ENCODE results near the gene SNX25. TPM values are rescaled to one million over a fixed set of nuclear protein-coding genes. Genes with fewer than 3 reads are reported as not detected.
"Not testable (repeated sequence)": the region's sequence is repeated elsewhere in the genome, so short reads cannot be mapped to it uniquely, and the experiment has no call there.

SNX25 gene
- total RNA-seq, 4 donors from 2014 or later = 11.3 to 17.3 (median 13.4) TPM

DNA sequence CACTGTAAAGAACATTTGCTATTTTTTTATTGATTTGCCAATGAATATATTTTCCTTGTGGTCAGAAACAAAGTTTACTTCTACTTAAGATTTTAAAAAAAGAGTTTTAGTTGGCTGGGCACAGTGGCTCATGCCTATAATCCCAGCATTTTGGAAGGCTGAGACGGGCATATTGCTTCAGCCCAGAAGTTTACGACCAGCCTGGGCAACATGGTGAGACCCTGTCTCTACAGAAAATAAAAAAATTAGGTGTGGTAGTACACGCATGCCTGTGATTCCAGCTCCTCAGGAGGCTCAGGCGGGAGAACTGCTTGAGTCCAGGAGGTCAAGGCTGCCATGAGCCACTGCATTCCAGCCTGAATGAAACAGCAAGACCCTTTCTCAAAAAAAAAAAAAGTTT, 149.6 kb downstream of the SNX25 start:
- no peaks in the 10 kb centered on the region for H3K9me3 ChIP-seq
- H3K27ac ChIP-seq = no peak overlapping the region
- in situ Hi-C loops (cut with MboI; ENCODE audit: low sequenced_read_pairs in 4 of 4) = no loop called here
- DNase-seq (no peak), ATAC-seq (no peak)
- H3K27me3 ChIP-seq = no peaks in the 10 kb centered on the region
- no peaks in the 10 kb centered on the region for H3K4me1 ChIP-seq
- intact Hi-C loops (cut with DNase I; ENCODE audit: low total_unique reads) = no loop called here
- no peak overlapping the region for H3K4me3 ChIP-seq
- TF ChIP-seq, protein P1, sequence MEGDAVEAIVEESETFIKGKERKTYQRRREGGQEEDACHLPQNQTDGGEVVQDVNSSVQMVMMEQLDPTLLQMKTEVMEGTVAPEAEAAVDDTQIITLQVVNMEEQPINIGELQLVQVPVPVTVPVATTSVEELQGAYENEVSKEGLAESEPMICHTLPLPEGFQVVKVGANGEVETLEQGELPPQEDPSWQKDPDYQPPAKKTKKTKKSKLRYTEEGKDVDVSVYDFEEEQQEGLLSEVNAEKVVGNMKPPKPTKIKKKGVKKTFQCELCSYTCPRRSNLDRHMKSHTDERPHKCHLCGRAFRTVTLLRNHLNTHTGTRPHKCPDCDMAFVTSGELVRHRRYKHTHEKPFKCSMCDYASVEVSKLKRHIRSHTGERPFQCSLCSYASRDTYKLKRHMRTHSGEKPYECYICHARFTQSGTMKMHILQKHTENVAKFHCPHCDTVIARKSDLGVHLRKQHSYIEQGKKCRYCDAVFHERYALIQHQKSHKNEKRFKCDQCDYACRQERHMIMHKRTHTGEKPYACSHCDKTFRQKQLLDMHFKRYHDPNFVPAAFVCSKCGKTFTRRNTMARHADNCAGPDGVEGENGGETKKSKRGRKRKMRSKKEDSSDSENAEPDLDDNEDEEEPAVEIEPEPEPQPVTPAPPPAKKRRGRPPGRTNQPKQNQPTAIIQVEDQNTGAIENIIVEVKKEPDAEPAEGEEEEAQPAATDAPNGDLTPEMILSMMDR (IDR thresholded peaks at IDR 0.05 in 4 of 5, conservative IDR thresholded peaks at IDR 0.05 in 1 of 5) = no peak
- TF ChIP-seq POLR2A (IDR thresholded peaks at IDR 0.05) = no peak
- H3K36me3 ChIP-seq = no peaks in the 10 kb centered on the region

DNA sequence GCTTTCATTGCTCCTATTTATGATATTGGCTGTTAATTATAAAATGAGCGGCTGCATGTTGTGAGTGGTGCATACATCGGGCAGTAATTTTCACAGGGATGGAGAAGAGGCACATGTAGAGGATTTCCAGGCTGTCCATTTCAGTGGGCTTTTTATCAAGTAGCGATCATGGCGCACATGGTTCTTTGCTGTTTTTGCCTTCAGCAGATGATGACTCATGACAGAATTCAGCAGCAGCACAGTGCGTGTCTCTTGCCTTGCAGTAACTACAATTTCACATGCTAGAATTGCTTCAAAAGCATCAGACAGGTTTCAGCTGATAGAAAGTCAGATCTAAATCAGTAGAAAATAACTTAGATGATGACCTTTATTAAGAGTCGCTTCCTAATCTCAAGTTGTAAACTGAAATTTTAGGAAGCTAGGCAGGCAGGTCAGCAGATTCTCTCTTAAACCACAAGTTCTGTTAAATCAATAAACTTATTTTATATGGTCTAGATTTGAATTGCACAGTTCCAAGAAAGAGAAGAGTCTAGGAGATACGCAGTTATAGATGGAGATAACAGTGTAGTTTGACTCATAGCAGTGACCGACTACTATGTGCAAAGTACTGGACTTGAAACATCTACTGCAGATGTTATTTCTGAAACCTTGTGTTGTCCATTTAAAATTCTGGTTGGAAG, 150.5 kb downstream of the SNX25 start:
- Histone ChIP-seq H3K4me3 (no peak overlapping the region), H3K27ac (no peak overlapping the region), H3K4me1 (no peaks in the 10 kb centered on the region), H3K36me3 (no peaks in the 10 kb centered on the region), H3K27me3 (no peaks in the 10 kb centered on the region), H3K9me3 (no peaks in the 10 kb centered on the region)
- in situ Hi-C loops (cut with MboI; ENCODE audit: low sequenced_read_pairs in 4 of 4) (no loop called here), intact Hi-C loops (cut with DNase I; ENCODE audit: low total_unique reads) (no loop called here)
- TF ChIP-seq, protein P1 (IDR thresholded peaks at IDR 0.05 in 4 of 5, conservative IDR thresholded peaks at IDR 0.05 in 1 of 5) = no peak
- TF ChIP-seq POLR2A (IDR thresholded peaks at IDR 0.05) = no peak
- DNase-seq (no peak), ATAC-seq (no peak)

GRCh38 chr4:185361872-185362271, 152.5 kb downstream of the SNX25 start:
- intact Hi-C loops (cut with DNase I; ENCODE audit: low total_unique reads) (no loop called here), in situ Hi-C loops (cut with MboI; ENCODE audit: low sequenced_read_pairs in 4 of 4) (no loop called here)
- Histone ChIP-seq H3K27me3 (no peaks in the 10 kb centered on the region), H3K4me3 (no peak overlapping the region), H3K36me3 (no peaks in the 10 kb centered on the region), H3K27ac (no peak overlapping the region), H3K9me3 (no peaks in the 10 kb centered on the region), H3K4me1 (no peaks in the 10 kb centered on the region)
- DNase-seq (no peak), ATAC-seq (no peak)
- no peak for TF ChIP-seq POLR2A (IDR thresholded peaks at IDR 0.05)
- TF ChIP-seq, protein P1 (IDR thresholded peaks at IDR 0.05 in 4 of 5, conservative IDR thresholded peaks at IDR 0.05 in 1 of 5) = no peak

GRCh38 chr4:185362570-185362969, 153.2 kb downstream of the SNX25 start:
- H3K36me3 ChIP-seq; H3K9me3 ChIP-seq; in situ Hi-C loops (cut with MboI; ENCODE audit: low sequenced_read_pairs in 4 of 4); H3K4me1 ChIP-seq; ATAC-seq; DNase-seq; intact Hi-C loops (cut with DNase I; ENCODE audit: low total_unique reads); H3K4me3 ChIP-seq; H3K27me3 ChIP-seq: not testable (repeated sequence)
- H3K27ac ChIP-seq = peak overlapping the region in 1 of 4 donors; percentile 35

DNA sequence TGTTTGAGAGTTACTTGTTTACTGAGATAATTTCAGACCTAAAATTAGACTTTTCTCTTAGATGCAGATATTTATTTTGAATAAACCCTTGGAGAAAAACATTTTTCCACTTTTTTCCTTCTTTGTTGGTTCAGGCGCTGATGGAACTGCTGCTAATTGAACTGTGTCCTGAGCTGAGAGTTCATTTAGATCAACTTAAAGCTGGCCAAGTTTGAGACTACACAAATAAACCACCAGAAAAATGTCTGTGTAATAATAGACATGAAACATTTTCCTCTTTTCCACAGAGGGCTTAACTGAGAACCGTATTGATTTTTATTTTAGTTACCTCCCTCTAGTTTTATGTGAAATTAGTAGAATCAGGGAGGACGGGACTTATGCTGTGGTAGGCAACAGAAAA, 153.9 kb downstream of the SNX25 start:
- no peaks in the 10 kb centered on the region for H3K27me3 ChIP-seq
- peak overlapping the region in 1 of 4 donors; percentile 35 for H3K27ac ChIP-seq
- no peaks in the 10 kb centered on the region for H3K9me3 ChIP-seq
- no peak for ATAC-seq
- no peak for DNase-seq
- no peak overlapping the region for H3K4me3 ChIP-seq
- no peaks in the 10 kb centered on the region for H3K36me3 ChIP-seq
- intact Hi-C loops (cut with DNase I; ENCODE audit: low total_unique reads) = no loop called here
- TF ChIP-seq POLR2A (IDR thresholded peaks at IDR 0.05) = no peak
- TF ChIP-seq, protein P1 (IDR thresholded peaks at IDR 0.05 in 4 of 5, conservative IDR thresholded peaks at IDR 0.05 in 1 of 5) = no peak
- in situ Hi-C loops (cut with MboI; ENCODE audit: low sequenced_read_pairs in 4 of 4) = no loop called here
- no peaks in the 10 kb centered on the region for H3K4me1 ChIP-seq

Data from gastrocnemius medialis (tissue), 4 donors.